GM13976 (cell line): ENCODE results near the gene ZEB2.

Experiments used
- DNase-seq: peaks from one replicate; pipeline ENCODE4 v3.0.0; 2012; ENCODE audit warnings: low spot score
- CTCF ChIP-seq: IDR thresholded peaks from 2 replicates; pipeline ENCODE4 v1.5.1; 2012; ENCODE audit warnings: borderline replicate concordance, mild to moderate bottlenecking; ENCODE audit not compliant: insufficient read depth; ENCODE audit errors: extremely low read depth, missing control alignments, control extremely low read depth
- in situ Hi-C: fragments of 300-500 bp; cut with MboI; formaldehyde crosslinking; loops from one replicate; pipeline ENCODE4 v1.12.0; 2022; ENCODE audit warnings: low sequenced_read_pairs, mixed read lengths, inconsistent platforms; ENCODE audit not compliant: unreplicated experiment

ZEB2 gene

GRCh38 chr2:144350151-144350802 lies 169.6 kb downstream of the ZEB2 start:
- DNase-seq = no peak
- TF ChIP-seq CTCF = no peak
- in situ Hi-C loops = no loop called here

GRCh38 chr2:144349674-144350073 lies 170.2 kb downstream of the ZEB2 start:
- no peak for TF ChIP-seq CTCF
- in situ Hi-C loops = no loop called here
- DNase-seq = no peak

- in situ Hi-C loops = no loop called here
- TF ChIP-seq CTCF = no peak
Measured at GRCh38 chr2:144348846-144349245, 171.1 kb downstream of the ZEB2 start.

GRCh38 chr2:144346229-144346628 lies 173.7 kb downstream of the ZEB2 start:
- in situ Hi-C loops = no loop called here
- DNase-seq = no peak
- TF ChIP-seq CTCF = no peak

More at GRCh38 chr2:144348846-144349245, 171.1 kb downstream of the ZEB2 start:
- DNase-seq = no peak

- no peak for DNase-seq
- TF ChIP-seq CTCF = no peak
- in situ Hi-C loops = no loop called here
Measured at GRCh38 chr2:144343145-144343544, 176.8 kb downstream of the ZEB2 start.

- TF ChIP-seq CTCF = no peak
- in situ Hi-C loops = no loop called here
- no peak for DNase-seq
Measured at GRCh38 chr2:144341538-144341937, 178.4 kb downstream of the ZEB2 start.
